Activated T-cell treated with anti-CD3 and anti-CD28 coated beads, Interleukin-2, amount 50 U/mL, for 24 hours (primary cell): ENCODE results near the gene P2RX5.

Experiments
- DNase-seq: peaks from one replicate; pipeline ENCODE4 v3.0.0-alpha.2; 2020
- H3K27ac Mint-ChIP-seq: 2 replicates; pipeline ENCODE4 v1.8.0; 2020; ENCODE audit warnings: mild to moderate bottlenecking, mixed read lengths
- H3K27me3 Mint-ChIP-seq: 2 replicates; pipeline ENCODE4 v1.8.0; 2020; ENCODE audit warnings: mixed read lengths
- H3K36me3 Mint-ChIP-seq: 2 replicates; pipeline ENCODE4 v1.8.0; 2020; ENCODE audit warnings: low read depth, mixed read lengths
- H3K4me1 Mint-ChIP-seq: 2 replicates; pipeline ENCODE4 v1.8.0; 2020; ENCODE audit warnings: low read depth, mixed read lengths
- H3K4me3 Mint-ChIP-seq: 2 replicates; pipeline ENCODE4 v1.8.0; 2020; ENCODE audit warnings: mild to moderate bottlenecking, moderate library complexity, mixed read lengths
- H3K9me3 Mint-ChIP-seq: 2 replicates; pipeline ENCODE4 v1.8.0; 2020; ENCODE audit warnings: mixed read lengths

The P2RX5 gene

GRCh38 chr17:3641014-3641413, 54.9 kb downstream of the P2RX5 start:
- peaks cover 67% of the 10 kb centered on the region for H3K36me3 Mint-ChIP-seq
- H3K9me3 Mint-ChIP-seq: no peaks in the 10 kb centered on the region
- H3K27ac Mint-ChIP-seq: peak overlapping the region; percentile 93
- DNase-seq: no peak
- peaks cover 58% of the 10 kb centered on the region for H3K4me1 Mint-ChIP-seq
- no peak overlapping the region for H3K4me3 Mint-ChIP-seq
- no peaks in the 10 kb centered on the region for H3K27me3 Mint-ChIP-seq

GRCh38 chr17:3639981-3640596, 55.9 kb downstream of the P2RX5 start:
- Mint-ChIP-seq H3K27me3 (no peaks in the 10 kb centered on the region), H3K27ac (peak overlapping the region; percentile 93), H3K9me3 (no peaks in the 10 kb centered on the region), H3K4me3 (peak overlapping the region; percentile 65), H3K36me3 (peaks cover 63% of the 10 kb centered on the region), H3K4me1 (peaks cover 58% of the 10 kb centered on the region)
- DNase-seq: no peak

GRCh38 chr17:3636908-3637373, 59.0 kb downstream of the P2RX5 start:
- Mint-ChIP-seq H3K9me3 (no peaks in the 10 kb centered on the region), H3K27ac (peak overlapping the region; percentile 20), H3K4me3 (peak overlapping the region; percentile 96), H3K36me3 (peaks cover 55% of the 10 kb centered on the region), H3K27me3 (no peaks in the 10 kb centered on the region), H3K4me1 (peaks cover 55% of the 10 kb centered on the region)
- DNase-seq: no peak

- H3K4me3 Mint-ChIP-seq: peak within 1 kb of the TSS; percentile 96
- H3K9me3 Mint-ChIP-seq: no peaks in the 10 kb centered on the region
- peak; percentile 97 for DNase-seq
- H3K36me3 Mint-ChIP-seq: peaks cover 50% of the 10 kb centered on the region
- H3K27me3 Mint-ChIP-seq: no peaks in the 10 kb centered on the region
- peak within 1 kb of the TSS; percentile 100 for H3K27ac Mint-ChIP-seq
- peaks cover 52% of the 10 kb centered on the region for H3K4me1 Mint-ChIP-seq
These were observed 59.6 kb downstream of the P2RX5 start, which contains the start of the genes CTNS and SHPK for GRCh38 chr17:3636154-3636907. CTNS (plus strand) TSS chr17:3636760; CDS start chr17:3640207, 3,447 bp downstream. SHPK (minus strand) TSS chr17:3636250; CDS start chr17:3636219, 31 bp downstream.

- Mint-ChIP-seq H3K36me3 (peaks cover 47% of the 10 kb centered on the region), H3K4me1 (peaks cover 47% of the 10 kb centered on the region), H3K27ac (peak overlapping the region; percentile 69), H3K4me3 (peak overlapping the region; percentile 96), H3K27me3 (no peaks in the 10 kb centered on the region), H3K9me3 (no peaks in the 10 kb centered on the region)
- DNase-seq: no peak
These were observed 60.3 kb downstream of the P2RX5 start for GRCh38 chr17:3635474-3636153.

GRCh38 chr17:3632287-3632686, 63.7 kb downstream of the P2RX5 start:
- no peak for DNase-seq
- Mint-ChIP-seq H3K27ac (no peak overlapping the region), H3K36me3 (peaks cover 56% of the 10 kb centered on the region), H3K9me3 (no peaks in the 10 kb centered on the region), H3K27me3 (no peaks in the 10 kb centered on the region), H3K4me1 (peaks cover 23% of the 10 kb centered on the region), H3K4me3 (no peak overlapping the region)

- Mint-ChIP-seq H3K27me3 (no peaks in the 10 kb centered on the region), H3K4me3 (no peak overlapping the region), H3K4me1 (peaks cover 20% of the 10 kb centered on the region), H3K9me3 (no peaks in the 10 kb centered on the region), H3K36me3 (peaks cover 60% of the 10 kb centered on the region), H3K27ac (no peak overlapping the region)
- DNase-seq: no peak
These were observed 65.2 kb downstream of the P2RX5 start for GRCh38 chr17:3630781-3631180.

GRCh38 chr17:3627769-3628167, 68.2 kb downstream of the P2RX5 start:
- no peak overlapping the region for H3K4me3 Mint-ChIP-seq
- no peaks in the 10 kb centered on the region for H3K27me3 Mint-ChIP-seq
- peaks cover 5% of the 10 kb centered on the region for H3K4me1 Mint-ChIP-seq
- H3K9me3 Mint-ChIP-seq: no peaks in the 10 kb centered on the region
- H3K36me3 Mint-ChIP-seq: peaks cover 76% of the 10 kb centered on the region
- H3K27ac Mint-ChIP-seq: no peak overlapping the region
- DNase-seq: no peak

GRCh38 chr17:3626831-3627768, 68.9 kb downstream of the P2RX5 start:
- no peaks in the 10 kb centered on the region for H3K9me3 Mint-ChIP-seq
- H3K27ac Mint-ChIP-seq: no peak overlapping the region
- no peaks in the 10 kb centered on the region for H3K27me3 Mint-ChIP-seq
- H3K4me3 Mint-ChIP-seq: no peak overlapping the region
- no peak for DNase-seq
- peaks cover under 1% of the 10 kb centered on the region for H3K4me1 Mint-ChIP-seq
- peaks cover 73% of the 10 kb centered on the region for H3K36me3 Mint-ChIP-seq
